NCI-H128 (cell line): ENCODE measurements around the gene OR5AN1.

ENCODE experiments used
- DNase-seq: peaks from one replicate; lab custom pipeline; 2025; ENCODE audit not compliant: unreplicated experiment; lab: John Stamatoyannopoulos, UW

Gene OR5AN1

DNA sequence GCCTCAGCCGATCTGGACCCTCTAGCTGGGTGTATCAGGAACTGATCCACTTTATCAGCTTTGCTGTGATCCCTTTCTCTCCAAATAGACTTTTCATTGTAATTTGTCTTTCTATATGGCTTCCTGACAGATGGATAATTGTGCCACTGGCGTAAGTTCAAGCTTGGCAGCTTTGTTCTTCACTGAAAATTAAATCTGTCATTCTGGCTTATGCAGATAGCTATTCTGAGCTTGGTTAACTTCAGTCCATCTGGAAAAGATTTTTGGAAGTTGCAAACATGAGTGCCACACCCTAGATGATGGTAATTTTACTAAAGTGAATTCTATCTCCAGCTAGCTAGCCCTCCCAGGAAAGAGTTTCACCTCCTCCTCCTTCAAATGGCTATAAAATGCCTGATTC is 59.5 kb downstream of the OR5AN1 start:
- no peak for DNase-seq
